KMS-11 (cell line): ENCODE data around the gene TEX30.

Source experiments
- H2AFZ ChIP-seq: fragments of 200-600 bp; sonication (generic); 2 replicates; pipeline ENCODE4 v1.6.1; 2016; ENCODE audit warnings: antibody characterized with exemption, mixed run types, low read depth
- H3K27ac ChIP-seq: fragments of 200-600 bp; sonication (generic); 2 replicates; pipeline ENCODE4 v1.6.1; 2016; ENCODE audit warnings: mild to moderate bottlenecking, mixed run types
- H3K27me3 ChIP-seq: fragments of 200-600 bp; sonication (generic); 2 replicates; pipeline ENCODE4 v1.6.1; 2017; ENCODE audit warnings: mild to moderate bottlenecking, low read depth, mixed run types, moderate library complexity; ENCODE audit not compliant: insufficient read depth
- H3K36me3 ChIP-seq: fragments of 200-600 bp; sonication (generic); 2 replicates; pipeline ENCODE4 v1.6.1; 2017; ENCODE audit warnings: mild to moderate bottlenecking, mixed run types; ENCODE audit not compliant: insufficient read depth
- H3K4me1 ChIP-seq: fragments of 200-600 bp; sonication (generic); 2 replicates; pipeline ENCODE4 v1.6.1; 2016; ENCODE audit warnings: mild to moderate bottlenecking, low read depth, mixed run types; ENCODE audit not compliant: poor library complexity, severe bottlenecking
- H3K4me2 ChIP-seq: fragments of 200-600 bp; sonication (generic); 2 replicates; pipeline ENCODE4 v1.7.0; 2016; ENCODE audit warnings: mild to moderate bottlenecking, mixed run types
- H3K4me3 ChIP-seq: fragments of 200-600 bp; sonication (generic); IDR thresholded peaks from 2 replicates; pipeline ENCODE4 v1.6.1; 2017; ENCODE audit warnings: low read depth, low read length, mixed read lengths; ENCODE audit not compliant: insufficient read depth
- H3K79me2 ChIP-seq: fragments of 200-600 bp; sonication (generic); 2 replicates; pipeline ENCODE4 v1.6.1; 2016; ENCODE audit warnings: low read depth, mixed run types; ENCODE audit not compliant: insufficient read depth
- H3K9ac ChIP-seq: fragments of 200-600 bp; sonication (generic); 2 replicates; pipeline ENCODE4 v1.6.1; 2016; ENCODE audit warnings: mild to moderate bottlenecking, mixed run types
- H4K20me1 ChIP-seq: fragments of 200-600 bp; sonication (generic); 2 replicates; pipeline ENCODE4 v1.6.1; 2016; ENCODE audit warnings: mild to moderate bottlenecking, mixed run types; ENCODE audit not compliant: insufficient read depth
- TF ChIP-seq, protein P1 (sequence below): fragments of 200-600 bp; sonication (generic); conservative IDR thresholded peaks from 2 replicates; pipeline ENCODE4 v1.6.1; 2017; ENCODE audit warnings: low read depth, mild to moderate bottlenecking, antibody characterized with exemption, low read length, moderate library complexity, mixed read lengths

The TEX30 gene

DNA sequence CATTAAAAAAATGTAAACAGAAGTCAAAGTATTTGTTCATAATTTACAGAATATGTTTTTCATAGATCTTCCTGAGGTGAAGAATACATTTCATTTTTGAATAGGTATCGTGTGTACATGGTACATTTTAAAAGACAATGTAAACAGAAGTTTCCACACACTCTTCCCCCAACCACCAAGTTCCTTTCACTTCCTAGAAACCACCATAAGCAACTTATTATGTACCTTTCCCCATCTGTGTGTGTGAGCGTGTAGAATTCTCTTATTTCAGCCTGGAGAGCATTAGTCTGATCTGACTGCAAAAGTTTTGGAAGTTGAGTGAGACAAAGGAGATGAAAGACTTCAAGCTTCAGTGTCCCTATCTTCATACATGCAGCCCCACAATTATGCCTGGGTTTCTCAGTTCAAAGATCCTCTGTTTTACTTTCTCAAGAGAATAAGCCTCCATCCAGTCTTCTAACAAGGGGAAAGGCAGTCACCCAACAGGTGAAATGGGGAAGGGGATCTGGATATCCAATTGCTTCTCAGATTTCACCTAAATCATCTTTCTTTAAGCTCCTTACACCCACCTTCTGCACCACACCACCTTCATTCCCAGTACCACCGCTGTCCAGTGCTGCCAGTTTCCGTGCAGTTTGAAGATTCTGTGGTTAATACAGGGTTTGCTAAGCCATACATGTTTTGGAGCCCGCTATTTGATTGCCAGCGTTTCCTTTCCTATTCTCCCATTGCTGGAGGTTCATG, 2.1 kb downstream of the TEX30 start:
- Histone ChIP-seq H3K4me3 (no peak overlapping the region), H3K27me3 (no peaks in the 10 kb centered on the region), H3K27ac (no peak overlapping the region), H3K4me1 (peaks cover 8% of the 10 kb centered on the region), H2AFZ (no peak overlapping the region), H3K36me3 (no peaks in the 10 kb centered on the region), H3K79me2 (no peaks in the 10 kb centered on the region), H4K20me1 (no peaks in the 10 kb centered on the region), H3K4me2 (no peak overlapping the region), H3K9ac (no peak overlapping the region)
- TF ChIP-seq, protein P1, sequence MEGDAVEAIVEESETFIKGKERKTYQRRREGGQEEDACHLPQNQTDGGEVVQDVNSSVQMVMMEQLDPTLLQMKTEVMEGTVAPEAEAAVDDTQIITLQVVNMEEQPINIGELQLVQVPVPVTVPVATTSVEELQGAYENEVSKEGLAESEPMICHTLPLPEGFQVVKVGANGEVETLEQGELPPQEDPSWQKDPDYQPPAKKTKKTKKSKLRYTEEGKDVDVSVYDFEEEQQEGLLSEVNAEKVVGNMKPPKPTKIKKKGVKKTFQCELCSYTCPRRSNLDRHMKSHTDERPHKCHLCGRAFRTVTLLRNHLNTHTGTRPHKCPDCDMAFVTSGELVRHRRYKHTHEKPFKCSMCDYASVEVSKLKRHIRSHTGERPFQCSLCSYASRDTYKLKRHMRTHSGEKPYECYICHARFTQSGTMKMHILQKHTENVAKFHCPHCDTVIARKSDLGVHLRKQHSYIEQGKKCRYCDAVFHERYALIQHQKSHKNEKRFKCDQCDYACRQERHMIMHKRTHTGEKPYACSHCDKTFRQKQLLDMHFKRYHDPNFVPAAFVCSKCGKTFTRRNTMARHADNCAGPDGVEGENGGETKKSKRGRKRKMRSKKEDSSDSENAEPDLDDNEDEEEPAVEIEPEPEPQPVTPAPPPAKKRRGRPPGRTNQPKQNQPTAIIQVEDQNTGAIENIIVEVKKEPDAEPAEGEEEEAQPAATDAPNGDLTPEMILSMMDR: no peak

DNA sequence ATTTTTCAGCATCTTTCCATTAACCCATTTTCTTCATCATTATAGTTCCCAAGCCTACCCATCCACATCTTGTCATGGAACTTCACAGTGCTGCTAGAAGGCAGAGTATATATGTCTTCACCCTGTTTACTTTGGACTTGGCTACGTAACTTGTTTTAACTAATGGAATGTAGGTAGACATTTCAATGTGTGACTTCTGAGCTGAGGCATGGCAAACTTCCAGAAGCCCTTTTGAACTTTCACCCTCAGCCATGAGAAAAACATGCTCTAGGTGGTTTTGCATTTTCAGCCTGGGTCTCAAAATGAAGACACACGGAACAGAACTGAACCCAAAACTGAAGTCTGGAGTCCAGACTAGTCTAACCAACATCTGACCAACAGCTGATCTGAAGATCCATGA, 3.2 kb downstream of the TEX30 start:
- Histone ChIP-seq H3K9ac (no peak overlapping the region), H3K4me3 (no peak overlapping the region), H3K36me3 (no peaks in the 10 kb centered on the region), H3K4me1 (peaks cover 8% of the 10 kb centered on the region), H2AFZ (no peak overlapping the region), H3K27ac (no peak overlapping the region), H4K20me1 (no peaks in the 10 kb centered on the region), H3K4me2 (no peak overlapping the region), H3K27me3 (no peaks in the 10 kb centered on the region), H3K79me2 (no peaks in the 10 kb centered on the region)
- TF ChIP-seq, protein P1: no peak

DNA sequence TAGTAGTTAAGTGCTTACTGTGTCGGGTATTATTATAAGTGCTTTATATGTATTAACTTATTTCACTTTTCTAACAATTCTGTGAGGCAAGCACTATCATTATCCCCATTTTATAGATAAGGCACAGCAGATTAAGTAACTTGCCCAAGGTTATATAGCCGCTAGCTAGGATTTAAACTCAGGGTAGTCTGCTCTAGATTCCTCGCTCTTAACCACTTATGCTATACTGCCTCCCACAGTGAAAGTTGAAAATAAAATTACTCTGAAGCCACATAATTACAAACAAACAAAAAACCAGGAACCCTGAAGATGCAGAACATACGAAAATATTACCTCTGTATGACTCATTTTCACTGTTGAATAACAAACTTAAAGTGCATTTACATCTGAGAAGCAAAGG, 3.9 kb downstream of the TEX30 start:
- H3K27ac ChIP-seq: no peak overlapping the region
- no peaks in the 10 kb centered on the region for H3K36me3 ChIP-seq
- no peak overlapping the region for H3K9ac ChIP-seq
- TF ChIP-seq, protein P1: no peak
- no peak overlapping the region for H3K4me3 ChIP-seq
- no peaks in the 10 kb centered on the region for H3K79me2 ChIP-seq
- H4K20me1 ChIP-seq: no peaks in the 10 kb centered on the region
- peaks cover 8% of the 10 kb centered on the region for H3K4me1 ChIP-seq
- H3K27me3 ChIP-seq: no peaks in the 10 kb centered on the region
- no peak overlapping the region for H2AFZ ChIP-seq
- no peak overlapping the region for H3K4me2 ChIP-seq

DNA sequence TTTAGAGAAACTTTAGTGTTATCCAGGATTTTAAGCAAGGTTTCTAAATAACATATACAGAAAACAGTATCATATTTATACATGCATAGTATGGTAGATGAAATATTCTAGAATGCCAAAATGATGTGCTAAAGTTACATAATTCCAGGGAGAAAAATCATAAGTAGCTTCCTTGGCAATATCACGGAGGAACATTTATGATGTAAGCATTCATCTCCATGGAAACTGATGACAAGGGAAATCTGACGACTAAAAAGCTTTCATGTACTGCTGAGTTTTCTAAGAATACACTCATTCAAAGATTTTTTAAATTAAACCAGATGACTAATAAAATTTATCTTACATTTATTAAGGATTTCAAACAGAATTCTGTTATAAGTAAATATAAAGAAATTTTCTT, 4.7 kb downstream of the TEX30 start:
- Histone ChIP-seq H3K36me3 (no peaks in the 10 kb centered on the region), H3K4me2 (no peak overlapping the region), H3K79me2 (no peaks in the 10 kb centered on the region), H3K4me1 (peaks cover 8% of the 10 kb centered on the region), H3K27me3 (no peaks in the 10 kb centered on the region), H3K9ac (no peak overlapping the region), H2AFZ (no peak overlapping the region), H4K20me1 (no peaks in the 10 kb centered on the region), H3K4me3 (no peak overlapping the region), H3K27ac (no peak overlapping the region)
- TF ChIP-seq, protein P1: no peak
